ENCODE results near the gene ADAMTS10.

Gene ADAMTS10

DNA sequence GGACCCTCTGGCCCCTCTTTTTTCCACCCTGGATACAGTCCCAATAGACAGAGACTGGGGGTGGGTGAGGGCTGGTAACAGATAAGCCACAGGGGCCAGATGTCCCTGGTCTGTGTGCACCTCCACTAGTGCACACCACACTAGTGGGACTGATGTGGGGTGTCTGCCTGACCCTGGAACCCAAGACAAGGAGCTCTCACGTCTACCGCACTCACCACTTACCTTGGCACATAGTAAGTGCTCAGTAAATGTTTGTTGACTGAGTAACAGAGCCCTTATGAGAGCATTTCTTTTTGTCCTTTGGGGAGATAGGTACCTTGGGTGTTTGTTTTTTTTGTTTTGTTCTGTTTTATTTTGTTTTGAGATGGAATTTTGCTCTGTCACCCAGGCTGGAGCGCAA, 73.4 kb downstream of the ADAMTS10 start:
- TF ChIP-seq, protein P1, sequence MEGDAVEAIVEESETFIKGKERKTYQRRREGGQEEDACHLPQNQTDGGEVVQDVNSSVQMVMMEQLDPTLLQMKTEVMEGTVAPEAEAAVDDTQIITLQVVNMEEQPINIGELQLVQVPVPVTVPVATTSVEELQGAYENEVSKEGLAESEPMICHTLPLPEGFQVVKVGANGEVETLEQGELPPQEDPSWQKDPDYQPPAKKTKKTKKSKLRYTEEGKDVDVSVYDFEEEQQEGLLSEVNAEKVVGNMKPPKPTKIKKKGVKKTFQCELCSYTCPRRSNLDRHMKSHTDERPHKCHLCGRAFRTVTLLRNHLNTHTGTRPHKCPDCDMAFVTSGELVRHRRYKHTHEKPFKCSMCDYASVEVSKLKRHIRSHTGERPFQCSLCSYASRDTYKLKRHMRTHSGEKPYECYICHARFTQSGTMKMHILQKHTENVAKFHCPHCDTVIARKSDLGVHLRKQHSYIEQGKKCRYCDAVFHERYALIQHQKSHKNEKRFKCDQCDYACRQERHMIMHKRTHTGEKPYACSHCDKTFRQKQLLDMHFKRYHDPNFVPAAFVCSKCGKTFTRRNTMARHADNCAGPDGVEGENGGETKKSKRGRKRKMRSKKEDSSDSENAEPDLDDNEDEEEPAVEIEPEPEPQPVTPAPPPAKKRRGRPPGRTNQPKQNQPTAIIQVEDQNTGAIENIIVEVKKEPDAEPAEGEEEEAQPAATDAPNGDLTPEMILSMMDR (IDR thresholded peaks at IDR 0.05; ENCODE audit: low read depth, low read length) = no peak

DNA sequence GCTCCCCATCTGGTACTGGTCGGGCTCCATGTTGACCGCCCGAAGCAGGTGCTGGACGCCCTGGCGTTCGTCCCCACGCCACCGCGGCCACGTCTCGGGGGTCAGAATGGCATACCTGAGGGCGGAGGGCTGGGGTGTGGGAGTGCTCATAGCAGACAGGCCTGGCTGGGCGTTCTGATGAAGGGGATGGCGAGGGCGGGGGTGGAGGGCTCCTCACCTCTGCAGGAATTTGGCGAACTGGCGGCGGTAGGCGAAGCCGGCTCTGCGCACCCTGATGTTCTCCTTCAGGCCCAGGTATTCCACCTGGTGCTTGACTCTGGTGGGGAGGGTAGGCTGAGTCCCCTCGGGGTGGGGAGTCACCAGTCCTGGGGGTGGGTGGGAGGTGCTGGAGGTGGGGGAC, 74.2 kb downstream of the ADAMTS10 start:
- TF ChIP-seq, protein P1 (IDR thresholded peaks at IDR 0.05; ENCODE audit: low read depth, low read length) = no peak
- H3K4me3 ChIP-seq (ENCODE audit: low read depth, low read length) = no peak overlapping the region

More for the DNA sequence above, 73.4 kb downstream of the ADAMTS10 start:
- H3K4me3 ChIP-seq (ENCODE audit: low read depth, low read length) = no peak overlapping the region

DNA sequence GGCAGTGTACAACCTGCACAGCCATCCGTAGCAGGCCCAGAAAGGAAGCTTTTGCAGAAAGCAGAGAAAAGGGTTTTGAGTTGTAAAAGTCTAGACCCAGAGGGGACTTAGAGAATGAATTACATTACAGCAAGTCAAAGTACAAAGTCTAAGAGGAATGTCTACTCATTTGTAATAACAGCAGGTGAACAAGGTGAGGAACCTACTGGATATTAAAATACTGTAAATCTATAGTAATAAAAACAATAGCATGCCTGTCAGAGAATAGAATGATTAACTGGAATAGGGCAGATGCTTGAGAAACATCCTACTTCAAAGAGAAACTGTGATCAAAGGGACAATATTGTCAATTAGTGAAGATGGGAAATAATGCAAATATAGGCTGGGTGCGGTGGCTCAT, 78.3 kb downstream of the ADAMTS10 start:
- TF ChIP-seq, protein P1 (IDR thresholded peaks at IDR 0.05; ENCODE audit: low read depth, low read length) = no peak
- no peak overlapping the region for H3K4me3 ChIP-seq (ENCODE audit: low read depth, low read length)

DNA sequence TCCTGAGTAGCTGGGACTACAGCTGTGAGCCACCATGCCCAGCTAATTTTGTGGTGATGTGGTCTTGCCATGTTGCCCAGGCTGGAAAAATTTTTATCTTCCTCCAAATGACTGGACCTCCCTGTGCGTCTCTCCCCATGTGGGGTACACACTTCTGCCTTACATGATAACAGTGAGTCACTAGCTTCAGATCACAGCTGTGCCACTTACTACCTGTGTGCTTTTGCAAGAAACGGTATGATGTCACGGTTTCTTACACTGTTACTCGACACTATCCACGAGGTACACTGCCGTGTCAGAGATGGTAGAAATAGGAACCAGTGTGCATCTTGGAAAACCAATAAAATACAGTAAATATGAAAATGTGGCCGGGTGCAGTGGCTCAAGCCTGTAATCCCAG, 79.0 kb downstream of the ADAMTS10 start:
- TF ChIP-seq, protein P1 (IDR thresholded peaks at IDR 0.05; ENCODE audit: low read depth, low read length) = no peak
- H3K4me3 ChIP-seq (ENCODE audit: low read depth, low read length) = no peak overlapping the region
